ENCODE results near the gene SLC25A19. TPM values are rescaled to one million over a fixed set of nuclear protein-coding genes. Genes with fewer than 3 reads are reported as not detected.

Gene SLC25A19
- polyA plus RNA-seq, 4 donors: 6.9 to 8.3 (median 7.5) TPM

Other genes with a start within 250 kb of the SLC25A19 start
- gene ATP5PD, start 242.5 kb downstream of the SLC25A19 start, polyA plus RNA-seq (ENCODE audit: insufficient read length in 4 of 4): 100 to 1,000 TPM; 323 to 364 (median 341) TPM
- gene KCTD2, start 242.2 kb downstream of the SLC25A19 start, polyA plus RNA-seq (ENCODE audit: insufficient read length in 4 of 4): 10 to 100 TPM; 32.8 to 35.4 (median 33.8) TPM
- 10 to 100 TPM; 24.1 to 32.3 (median 27.8) TPM for gene SLC16A5, start 201.5 kb downstream of the SLC25A19 start, polyA plus RNA-seq (ENCODE audit: insufficient read length in 4 of 4)
- 10 to 100 TPM; 16.0 to 19.4 (median 18.2) TPM for gene ARMC7, start 179.5 kb downstream of the SLC25A19 start, polyA plus RNA-seq (ENCODE audit: insufficient read length in 4 of 4)
- 10 to 100 TPM; 46.0 to 72.2 (median 49.5) TPM for gene NT5C, start 157.7 kb downstream of the SLC25A19 start, polyA plus RNA-seq (ENCODE audit: insufficient read length in 4 of 4)
- 100 to 1,000 TPM in 1 of 4 donors, 10 to 100 TPM in 3; 84.2 to 116 (median 88.5) TPM for gene JPT1, start 134.9 kb downstream of the SLC25A19 start, polyA plus RNA-seq (ENCODE audit: insufficient read length in 4 of 4)
- 100 to 1,000 TPM; 680 to 843 (median 799) TPM for gene SUMO2, start 106.5 kb downstream of the SLC25A19 start, polyA plus RNA-seq (ENCODE audit: insufficient read length in 4 of 4)
- 10 to 100 TPM; 59.2 to 65.3 (median 61.4) TPM for gene NUP85, start 83.8 kb downstream of the SLC25A19 start, polyA plus RNA-seq (ENCODE audit: insufficient read length in 4 of 4)
- 10 to 100 TPM; 35.7 to 48.9 (median 41.0) TPM for gene GGA3, start 27.8 kb downstream of the SLC25A19 start, polyA plus RNA-seq (ENCODE audit: insufficient read length in 4 of 4)
- gene MRPS7, start 27.6 kb downstream of the SLC25A19 start, polyA plus RNA-seq (ENCODE audit: insufficient read length in 4 of 4): 10 to 100 TPM; 72.5 to 80.2 (median 76.1) TPM
- 10 to 100 TPM; 21.0 to 24.6 (median 22.9) TPM for gene MIF4GD, start 18.2 kb downstream of the SLC25A19 start, polyA plus RNA-seq (ENCODE audit: insufficient read length in 4 of 4)
- gene GRB2, start 116.2 kb upstream of the SLC25A19 start, polyA plus RNA-seq (ENCODE audit: insufficient read length in 4 of 4): 100 to 1,000 TPM in 3 of 4 donors, 10 to 100 TPM in 1; 99.6 to 118 (median 110) TPM
- gene TMEM94, start 167.2 kb upstream of the SLC25A19 start, polyA plus RNA-seq (ENCODE audit: insufficient read length in 4 of 4): 10 to 100 TPM; 77.7 to 99.0 (median 81.1) TPM
- 10 to 100 TPM; 33.6 to 35.2 (median 34.0) TPM for gene CASKIN2, start 226.1 kb upstream of the SLC25A19 start, polyA plus RNA-seq (ENCODE audit: insufficient read length in 4 of 4)
- 10 to 100 TPM; 38.9 to 49.2 (median 48.1) TPM for gene TSEN54, start 227.1 kb upstream of the SLC25A19 start, polyA plus RNA-seq (ENCODE audit: insufficient read length in 4 of 4)
- 10 to 100 TPM; 50.2 to 77.0 (median 55.8) TPM for gene LLGL2, start 236.3 kb upstream of the SLC25A19 start, polyA plus RNA-seq (ENCODE audit: insufficient read length in 4 of 4)

Measured in right renal pelvis (tissue), 4 donors.